ENCODE results near the gene NDUFA6.

DNA sequence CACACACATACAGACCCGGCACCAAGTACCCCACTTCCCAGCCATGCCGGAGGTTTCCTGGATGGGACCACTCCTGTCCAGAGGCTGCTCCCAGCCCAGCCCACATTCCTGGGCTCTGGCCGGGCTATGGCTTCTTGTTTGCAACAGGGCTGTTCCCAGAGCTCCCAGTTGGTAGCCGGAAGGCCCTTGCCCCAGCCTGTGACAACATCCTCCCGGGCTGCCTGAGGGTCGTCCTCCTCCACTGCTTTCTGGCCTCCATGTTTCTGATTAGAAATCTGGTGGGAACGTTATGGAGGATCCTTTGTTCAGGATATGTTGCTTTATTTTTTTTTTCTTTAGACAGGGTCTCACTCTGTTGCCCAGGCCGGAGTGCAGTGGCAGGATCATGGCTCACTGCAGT, 41.0 kb upstream of the NDUFA6 start:
- TF ChIP-seq, protein P1, sequence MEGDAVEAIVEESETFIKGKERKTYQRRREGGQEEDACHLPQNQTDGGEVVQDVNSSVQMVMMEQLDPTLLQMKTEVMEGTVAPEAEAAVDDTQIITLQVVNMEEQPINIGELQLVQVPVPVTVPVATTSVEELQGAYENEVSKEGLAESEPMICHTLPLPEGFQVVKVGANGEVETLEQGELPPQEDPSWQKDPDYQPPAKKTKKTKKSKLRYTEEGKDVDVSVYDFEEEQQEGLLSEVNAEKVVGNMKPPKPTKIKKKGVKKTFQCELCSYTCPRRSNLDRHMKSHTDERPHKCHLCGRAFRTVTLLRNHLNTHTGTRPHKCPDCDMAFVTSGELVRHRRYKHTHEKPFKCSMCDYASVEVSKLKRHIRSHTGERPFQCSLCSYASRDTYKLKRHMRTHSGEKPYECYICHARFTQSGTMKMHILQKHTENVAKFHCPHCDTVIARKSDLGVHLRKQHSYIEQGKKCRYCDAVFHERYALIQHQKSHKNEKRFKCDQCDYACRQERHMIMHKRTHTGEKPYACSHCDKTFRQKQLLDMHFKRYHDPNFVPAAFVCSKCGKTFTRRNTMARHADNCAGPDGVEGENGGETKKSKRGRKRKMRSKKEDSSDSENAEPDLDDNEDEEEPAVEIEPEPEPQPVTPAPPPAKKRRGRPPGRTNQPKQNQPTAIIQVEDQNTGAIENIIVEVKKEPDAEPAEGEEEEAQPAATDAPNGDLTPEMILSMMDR (IDR thresholded peaks at IDR 0.05; ENCODE audit: low read length), result no peak
- TF ChIP-seq EZH2 (optimal IDR thresholded peaks at IDR 0.05; ENCODE audit: low read depth, low read length), result no peak

Data from MM.1S (cell line).